Dedifferentiated amniotic fluid mesenchymal stem cell (primary cell): ENCODE measurements around the gene TAS2R40.
"Not testable (repeated sequence)": the region's sequence is repeated elsewhere in the genome, so short reads cannot be mapped to it uniquely, and the experiment has no call there.

Experiments used
- DNase-seq: peaks from one replicate; pipeline ENCODE4 v3.0.0-alpha.2; 2016; ENCODE audit errors: extremely low spot score

TAS2R40 gene

GRCh38 chr7:143221737-143222136, at the start of gene TAS2R40:
TSS of gene TAS2R40 (plus strand) at chr7:143222037. CDS start at chr7:143222079, 42 bp downstream.
- no peak for DNase-seq

- DNase-seq, result peak; percentile 43
These were observed 49.5 kb upstream of the TAS2R40 start for GRCh38 chr7:143172354-143172753.

- DNase-seq, result no peak
These were observed 45.7 kb upstream of the TAS2R40 start for GRCh38 chr7:143176128-143176527.

- DNase-seq, result no peak
These were observed 44.3 kb upstream of the TAS2R40 start for GRCh38 chr7:143177374-143178119.

GRCh38 chr7:143180771-143181170, 41.1 kb upstream of the TAS2R40 start:
- DNase-seq, result not testable (repeated sequence)

- DNase-seq, result no peak
These were observed 40.5 kb upstream of the TAS2R40 start for GRCh38 chr7:143181349-143181748.

DNA sequence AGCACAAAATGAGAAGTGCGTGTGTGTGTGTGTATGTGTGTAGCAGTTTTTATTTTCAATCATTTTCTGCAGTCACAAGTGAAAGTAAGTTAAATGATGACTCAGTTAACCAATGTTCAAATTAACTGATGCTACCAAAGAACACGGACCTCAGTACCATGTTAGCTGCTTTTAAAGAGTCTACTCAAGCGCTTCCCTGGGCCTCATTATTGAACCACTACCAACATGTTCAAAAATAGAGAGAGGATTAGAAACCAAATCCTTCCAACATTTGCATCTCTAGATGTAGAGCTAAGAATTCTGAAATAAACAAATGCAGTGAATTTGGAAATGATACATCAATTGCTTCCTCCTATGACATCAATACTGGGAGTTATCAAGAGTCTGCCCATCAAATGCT, 38.8 kb upstream of the TAS2R40 start, which contains the start of gene TAS2R39:
Gene TAS2R39 (plus strand): TSS at position 396 of the 400 bp plus-strand sequence. CDS start 0 bp downstream, at position 396.
- DNase-seq, result no peak

- DNase-seq, result no peak
These were observed 36.3 kb upstream of the TAS2R40 start for GRCh38 chr7:143185551-143185950.

DNA sequence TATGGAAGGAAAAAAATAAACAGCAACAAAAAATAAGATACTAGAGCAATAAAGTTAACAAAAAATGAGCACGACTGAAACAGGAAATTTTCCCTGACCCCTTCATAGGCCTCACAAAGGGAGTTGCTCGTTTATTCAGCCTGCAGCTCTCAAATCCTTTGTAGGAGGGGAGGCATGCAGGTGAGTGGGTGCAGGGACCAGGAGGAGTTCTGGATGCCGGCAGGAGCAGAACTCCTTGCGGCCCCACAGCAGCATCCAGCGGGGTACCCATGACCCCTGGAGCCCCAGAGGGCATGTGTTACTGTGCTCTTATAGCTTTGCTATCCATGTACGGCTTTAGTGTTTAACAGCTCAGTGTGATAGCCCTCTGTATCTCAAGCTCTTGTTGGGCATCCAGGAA, 32.8 kb upstream of the TAS2R40 start:
- DNase-seq, result no peak

DNA sequence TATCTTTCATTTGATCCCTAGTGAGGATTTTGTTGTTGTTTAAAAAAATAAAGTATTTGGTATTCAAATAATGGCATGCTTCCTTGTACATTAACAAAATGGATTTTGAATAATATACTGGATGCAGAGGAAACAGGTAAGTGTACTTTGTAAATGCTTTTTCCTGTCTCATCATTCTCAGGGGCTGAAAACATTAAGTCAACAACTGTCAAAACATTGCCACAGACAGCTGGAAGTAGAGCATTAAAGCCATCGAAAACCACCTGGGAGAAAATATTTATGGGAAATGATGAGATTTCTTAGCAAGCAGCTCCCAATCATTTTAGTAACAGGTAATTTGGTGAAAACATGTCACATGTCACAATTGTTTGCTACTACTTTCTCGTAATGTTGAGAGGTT, 28.0 kb upstream of the TAS2R40 start:
- DNase-seq, result no peak

- DNase-seq, result no peak
These were observed 22.8 kb upstream of the TAS2R40 start for GRCh38 chr7:143199040-143199439.

GRCh38 chr7:143202161-143202560, 19.7 kb upstream of the TAS2R40 start:
- no peak for DNase-seq

DNA sequence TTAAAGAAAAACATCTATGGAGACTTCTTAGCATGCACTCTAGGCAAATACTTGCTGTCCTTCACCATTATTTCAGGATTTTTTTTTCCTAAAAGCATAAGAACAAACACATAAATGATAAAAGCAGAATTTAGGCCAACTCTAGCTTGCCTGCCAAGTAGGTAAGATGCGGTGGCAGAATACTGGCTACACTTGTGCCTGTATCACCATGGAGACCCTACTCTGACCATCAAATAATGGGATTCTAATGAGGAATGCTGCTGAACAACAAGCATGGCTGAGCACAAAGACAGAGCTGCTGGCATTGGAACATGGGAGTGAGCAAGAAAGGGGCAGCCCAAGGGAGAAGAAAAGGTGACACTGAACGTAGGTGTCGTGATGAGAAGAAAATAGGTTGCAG, 18.5 kb upstream of the TAS2R40 start:
- no peak for DNase-seq

DNA sequence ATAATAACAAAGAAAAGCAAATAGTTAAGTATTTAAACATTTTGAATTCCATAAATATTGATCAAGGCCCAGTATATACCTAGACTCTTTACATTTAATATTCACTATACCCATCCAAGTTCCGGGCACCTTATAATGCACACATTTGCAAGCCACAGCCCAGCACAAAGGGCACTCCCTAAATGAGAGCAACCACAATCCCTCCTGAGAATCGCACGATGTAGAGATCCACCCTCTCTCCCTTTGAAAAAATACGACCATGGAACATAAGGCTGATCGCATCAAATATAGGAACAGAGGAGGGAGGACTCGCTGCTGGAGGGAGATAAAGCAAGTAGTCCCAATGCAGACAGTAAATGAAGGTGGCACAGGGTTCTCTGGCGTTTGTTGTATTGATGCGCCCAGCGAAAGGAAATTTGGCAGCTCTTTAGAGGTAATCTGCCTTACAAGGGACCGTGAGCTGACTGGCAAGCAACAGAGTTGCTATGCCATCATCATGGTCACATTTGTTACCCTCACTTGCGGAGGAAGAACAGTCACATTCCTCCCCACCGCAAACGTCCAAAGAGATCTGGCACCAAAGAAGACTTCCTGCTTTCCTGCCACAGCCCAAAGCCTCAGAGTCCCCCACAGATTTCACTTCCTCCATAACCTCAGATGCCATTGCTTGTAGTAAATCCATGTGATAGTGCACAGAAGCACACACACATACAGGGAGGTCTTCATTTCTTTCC, 16.1 kb upstream of the TAS2R40 start:
- DNase-seq, result no peak

DNA sequence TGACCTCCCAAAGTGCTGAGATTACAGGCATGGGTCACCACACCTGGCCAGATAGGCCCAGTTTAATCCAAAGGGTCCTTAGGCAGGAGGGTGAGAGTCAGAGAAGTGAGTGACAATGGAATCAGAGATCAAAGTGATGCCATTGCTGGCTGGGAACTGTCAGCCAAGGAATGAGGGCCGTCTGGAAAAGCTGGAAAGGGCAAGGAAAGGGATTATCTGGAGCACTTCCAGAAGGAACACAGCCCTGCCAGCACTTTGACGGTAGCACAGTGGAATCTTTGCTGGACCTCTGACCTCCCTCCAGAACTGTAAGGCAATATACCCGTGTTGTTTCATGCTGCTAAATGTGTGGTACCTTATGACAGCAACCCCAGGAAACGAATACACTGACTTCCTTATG, 11.3 kb upstream of the TAS2R40 start:
- no peak for DNase-seq

- not testable (repeated sequence) for DNase-seq
These were observed 8.4 kb upstream of the TAS2R40 start for GRCh38 chr7:143213478-143213877.

DNA sequence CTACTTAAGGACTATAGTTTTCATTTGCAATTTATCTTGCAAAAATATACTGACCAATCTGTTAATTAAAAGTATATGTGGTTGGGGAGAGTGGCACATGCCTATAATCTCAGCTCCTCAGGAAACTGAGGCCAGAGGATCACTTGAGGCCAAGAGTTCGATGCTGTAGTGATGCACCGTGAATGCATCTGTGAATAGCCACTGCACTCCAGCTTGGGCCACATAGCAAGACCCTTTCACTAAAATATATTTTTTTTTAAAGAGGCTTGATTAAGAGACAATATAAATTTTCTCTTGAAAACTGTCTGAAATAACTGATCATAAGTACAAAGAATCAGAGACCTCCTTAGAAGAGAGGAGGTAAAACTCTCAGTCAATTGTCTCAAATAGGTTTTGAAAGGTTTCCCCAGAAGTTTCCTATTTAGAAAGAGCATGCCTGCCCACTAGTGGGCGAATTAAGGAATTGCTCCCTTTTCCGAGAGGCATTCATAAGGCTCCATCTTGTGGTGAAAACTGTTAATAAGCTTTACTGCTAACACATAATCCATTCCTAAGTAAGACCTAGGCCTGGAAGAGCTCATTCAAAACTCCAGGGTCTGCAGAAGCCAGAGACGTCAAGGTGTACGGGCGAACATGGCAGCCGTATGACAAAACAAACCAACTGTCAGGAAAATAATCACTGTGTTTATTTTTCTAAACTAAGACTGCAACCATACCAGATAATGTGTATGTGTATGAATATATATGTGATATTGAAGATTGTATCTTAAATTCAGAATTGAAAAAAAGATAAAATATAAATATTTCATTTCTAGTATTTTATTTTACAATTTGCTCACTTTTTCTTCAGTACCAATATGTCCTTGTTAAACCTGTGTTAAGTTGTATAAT, 6.8 kb upstream of the TAS2R40 start:
- peak; percentile 81 for DNase-seq

DNA sequence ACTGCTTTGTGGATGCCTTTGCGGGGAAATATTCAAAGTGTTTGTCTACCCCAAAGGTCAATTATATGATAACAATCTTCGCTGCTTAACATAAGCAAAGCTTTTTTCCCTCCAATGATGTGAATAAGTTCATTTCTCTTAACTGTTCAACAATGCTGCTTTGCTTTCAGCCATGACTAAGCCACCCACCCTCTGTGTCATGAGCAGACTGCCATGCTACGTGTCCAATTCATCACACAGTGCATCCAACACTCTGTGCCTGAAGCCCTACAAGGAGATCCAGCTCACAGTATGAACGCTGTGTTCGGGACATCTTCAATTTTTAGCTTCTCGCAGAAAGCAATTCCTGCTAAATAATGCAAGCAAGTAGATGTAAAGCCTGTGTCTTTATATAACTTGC, 5.7 kb upstream of the TAS2R40 start:
- DNase-seq, result no peak

GRCh38 chr7:143216686-143217085, 5.2 kb upstream of the TAS2R40 start:
- DNase-seq, result no peak

DNA sequence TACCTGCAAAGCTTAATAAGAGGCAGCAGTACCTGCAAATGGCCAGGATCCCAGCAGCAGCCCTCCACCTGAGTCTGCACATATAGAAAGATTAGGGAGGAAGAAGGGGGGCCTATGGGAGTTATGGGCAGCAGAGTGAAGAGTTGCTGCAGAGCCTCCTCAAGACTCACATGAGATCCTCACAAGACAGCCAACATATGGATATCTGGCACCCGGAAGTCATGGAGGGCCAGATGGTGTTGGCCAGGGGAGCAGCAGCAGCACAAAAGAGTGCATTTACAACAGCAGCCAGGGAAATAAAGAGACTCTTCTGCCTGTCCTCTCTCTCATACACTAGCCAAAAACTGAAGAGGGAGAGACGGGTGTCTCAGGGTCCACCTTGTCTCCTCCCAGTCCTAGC, 4.0 kb upstream of the TAS2R40 start:
- DNase-seq, result no peak

DNA sequence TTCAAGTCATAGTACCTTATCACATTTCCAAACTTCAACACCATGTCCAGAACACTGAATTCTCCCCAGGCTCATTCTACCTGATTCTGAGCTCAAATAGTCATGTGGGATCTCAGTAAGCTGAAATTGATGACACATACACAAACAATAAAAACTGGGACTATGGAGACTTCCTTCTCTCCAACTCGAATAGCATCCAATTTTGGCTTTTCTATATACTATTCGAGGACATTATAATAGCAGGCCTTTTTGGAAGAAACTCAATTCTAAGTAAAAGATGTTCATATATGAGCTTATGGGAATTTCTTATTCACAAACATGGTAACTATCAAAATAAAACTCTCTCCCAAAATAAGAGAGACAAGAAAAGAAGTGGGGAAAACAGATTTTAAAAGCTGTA, 551 bp upstream of the TAS2R40 start:
- no peak for DNase-seq

- DNase-seq, result no peak
These were observed 945 bp downstream of the TAS2R40 start for GRCh38 chr7:143222782-143223181.
